HepG2 (cell line): ENCODE measurements around the gene LZTS2. TPM values are rescaled to one million over a fixed set of nuclear protein-coding genes. Genes with fewer than 3 reads are reported as not detected.

Experiments
- CENPX ChIP-seq: sonication (generic); formaldehyde crosslinking; IDR thresholded peaks from 2 replicates; pipeline ENCODE4 v1.9.0; 2021; ENCODE audit warnings: mild to moderate bottlenecking, missing genetic modification reagents, moderate library complexity
- FOSL1 ChIP-seq: sonication (generic); formaldehyde crosslinking; IDR thresholded peaks from 2 replicates; pipeline ENCODE4 v1.9.0; 2021; ENCODE audit warnings: missing genetic modification reagents, borderline replicate concordance
- HMG20A ChIP-seq: IDR thresholded peaks from 2 replicates; pipeline ENCODE4 v1.6.1; 2016; ENCODE audit warnings: borderline replicate concordance
- KMT2B ChIP-seq: IDR thresholded peaks from 2 replicates; pipeline ENCODE4 v1.6.1; 2016; ENCODE audit warnings: missing genetic modification reagents, missing compliant biosample characterization
- RNF2 ChIP-seq: fragments of 450-650 bp; conservative IDR thresholded peaks from 2 replicates; pipeline ENCODE4 v1.6.1; 2016; ENCODE audit warnings: low read depth
- STAG1 ChIP-seq: sonication (generic); formaldehyde crosslinking; IDR thresholded peaks from 2 replicates; pipeline ENCODE4 v1.4.0; 2020; ENCODE audit warnings: missing genetic modification reagents
- THAP11 ChIP-seq: IDR thresholded peaks from 2 replicates; pipeline ENCODE4 v1.6.1; 2016; ENCODE audit warnings: missing biosample characterization, missing genetic modification reagents
- ZEB1 ChIP-seq: IDR thresholded peaks from 2 replicates; pipeline ENCODE4 v1.6.1; 2012; ENCODE audit warnings: mild to moderate bottlenecking, low read depth, inconsistent platforms; ENCODE audit not compliant: insufficient replicate concordance
- ZFX ChIP-seq: sonication (generic); formaldehyde crosslinking; IDR thresholded peaks from 2 replicates; pipeline ENCODE4 v1.4.0; 2020; ENCODE audit warnings: mild to moderate bottlenecking, low read depth, missing genetic modification reagents, moderate library complexity
- ZNF232 ChIP-seq: sonication (generic); formaldehyde crosslinking; IDR thresholded peaks from 2 replicates; pipeline ENCODE4 v1.4.0; 2020; ENCODE audit warnings: missing genetic modification reagents, borderline replicate concordance
- ZNF234 ChIP-seq: sonication (generic); formaldehyde crosslinking; conservative IDR thresholded peaks from 2 replicates; pipeline ENCODE4 v1.5.1; 2020; ENCODE audit warnings: mild to moderate bottlenecking, missing genetic modification reagents
- ZNF484 ChIP-seq: sonication (generic); formaldehyde crosslinking; IDR thresholded peaks from 2 replicates; pipeline ENCODE4 v1.5.1; 2020; ENCODE audit warnings: mild to moderate bottlenecking, low read depth, missing genetic modification reagents, borderline replicate concordance
- ZNF781 ChIP-seq: sonication (generic); formaldehyde crosslinking; IDR thresholded peaks from 2 replicates; pipeline ENCODE4 v1.5.1; 2020; ENCODE audit warnings: borderline replicate concordance, mild to moderate bottlenecking, missing genetic modification reagents; ENCODE audit errors: not compliant biosample characterization
- polyA plus RNA-seq, 8 experiments: library from polyadenylated mRNA; depleted of rRNA in 3 of 8; stranded (reverse) in 7 of 8; unstranded in 1 of 8; fragments of >200 nt; fragmentation: Illumina TruSeq in 4 of 8; extraction: Trizol in 4 of 8; gene quantifications; 2 replicates each; pipeline versions ENCODE4 v1.2.1 to v1.2.3, GENCODE V29; 2011 to 2016; ENCODE audit warnings: low read depth in 4 of 8, missing spikeins in 1 of 8, mixed read lengths in 1 of 8; ENCODE audit not compliant: insufficient read depth in 1 of 8
- total RNA-seq, 5 experiments: library from RNA; depleted of rRNA; stranded (reverse); fragments of >200 nt; fragmentation: Illumina TruSeq; extraction: Trizol; gene quantifications; 2 replicates each; pipeline ENCODE4 v1.2.3, GENCODE V29; 2016; ENCODE audit warnings: low read depth in 1 of 5
- TF ChIP-seq, protein P1 (sequence below): sonication (generic); formaldehyde crosslinking; IDR thresholded peaks from 2 replicates; pipeline ENCODE4 v1.4.0; 2020; ENCODE audit warnings: mild to moderate bottlenecking, missing genetic modification reagents
- TF ChIP-seq, protein P2 (sequence below): sonication (generic); formaldehyde crosslinking; IDR thresholded peaks from 2 replicates; pipeline ENCODE4 v1.4.0; 2020; ENCODE audit warnings: mild to moderate bottlenecking, missing genetic modification reagents
- TF ChIP-seq, protein P3 (sequence below): sonication (generic); formaldehyde crosslinking; IDR thresholded peaks from 2 replicates; pipeline ENCODE4 v1.4.0; 2020; ENCODE audit warnings: missing genetic modification reagents
- TF ChIP-seq, protein P4 (sequence below): sonication (generic); formaldehyde crosslinking; IDR thresholded peaks from 2 replicates; pipeline ENCODE4 v1.5.1; 2020; ENCODE audit warnings: mild to moderate bottlenecking, missing genetic modification reagents, moderate library complexity
- TF ChIP-seq, protein P5 (sequence below): sonication (generic); formaldehyde crosslinking; IDR thresholded peaks from 2 replicates; pipeline ENCODE4 v1.4.0; 2020; ENCODE audit warnings: missing genetic modification reagents, borderline replicate concordance

Gene LZTS2
- total and polyA plus RNA-seq, 2 of the 13 experiments (the other 11 are each of a cell fraction or from before 2014, with no cell fraction given) = 43.6 to 65.6 TPM

DNA sequence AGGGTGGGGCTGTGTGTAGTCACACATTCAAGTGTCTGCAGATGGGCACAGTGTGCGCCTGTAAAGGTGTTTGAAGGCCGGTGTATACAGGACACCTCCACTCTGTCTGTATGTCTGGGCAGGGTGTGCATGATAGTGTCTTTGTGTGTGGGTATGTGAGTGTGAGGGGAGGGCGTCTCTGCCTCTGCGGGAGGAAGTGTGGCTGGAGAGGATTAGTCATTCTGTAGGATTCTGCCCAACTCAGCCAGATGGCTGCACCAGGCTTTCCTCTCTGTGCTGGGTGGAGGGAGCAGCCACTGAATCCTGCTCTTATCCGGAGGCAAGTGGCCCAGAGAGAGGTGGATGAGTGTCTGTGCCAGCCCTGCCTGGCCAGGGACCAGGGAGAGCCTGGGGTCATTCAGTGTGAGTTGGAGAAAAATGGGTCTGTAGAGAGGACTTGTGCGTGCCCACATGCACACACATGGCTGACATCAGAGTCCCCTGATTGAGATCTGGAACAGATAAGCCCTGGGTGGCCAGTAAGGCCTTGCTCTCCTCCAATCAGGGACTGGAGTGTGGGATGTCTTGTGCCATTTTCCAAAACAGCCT is 33.1 kb downstream of the LZTS2 start (continued):
- TF ChIP-seq CENPX (CRISPR knock-in tag) (no peak), ZEB1 (no peak), STAG1 (CRISPR knock-in tag) (no peak), ZNF234 (CRISPR knock-in tag) (0 out of 2 replicates have a peak, but pooled peaks have one; percentile 15), THAP11 (CRISPR knock-in tag) (no peak), ZFX (CRISPR knock-in tag) (no peak), ZNF484 (CRISPR knock-in tag) (no peak), ZNF232 (CRISPR knock-in tag) (peak; percentile 23; the same call in 1 of the 2 replicates), ZNF781 (CRISPR knock-in tag) (no peak), FOSL1 (CRISPR knock-in tag) (no peak), KMT2B (CRISPR knock-in tag) (no peak), RNF2 (no peak), HMG20A (CRISPR knock-in tag) (no peak)
- TF ChIP-seq, protein P1, sequence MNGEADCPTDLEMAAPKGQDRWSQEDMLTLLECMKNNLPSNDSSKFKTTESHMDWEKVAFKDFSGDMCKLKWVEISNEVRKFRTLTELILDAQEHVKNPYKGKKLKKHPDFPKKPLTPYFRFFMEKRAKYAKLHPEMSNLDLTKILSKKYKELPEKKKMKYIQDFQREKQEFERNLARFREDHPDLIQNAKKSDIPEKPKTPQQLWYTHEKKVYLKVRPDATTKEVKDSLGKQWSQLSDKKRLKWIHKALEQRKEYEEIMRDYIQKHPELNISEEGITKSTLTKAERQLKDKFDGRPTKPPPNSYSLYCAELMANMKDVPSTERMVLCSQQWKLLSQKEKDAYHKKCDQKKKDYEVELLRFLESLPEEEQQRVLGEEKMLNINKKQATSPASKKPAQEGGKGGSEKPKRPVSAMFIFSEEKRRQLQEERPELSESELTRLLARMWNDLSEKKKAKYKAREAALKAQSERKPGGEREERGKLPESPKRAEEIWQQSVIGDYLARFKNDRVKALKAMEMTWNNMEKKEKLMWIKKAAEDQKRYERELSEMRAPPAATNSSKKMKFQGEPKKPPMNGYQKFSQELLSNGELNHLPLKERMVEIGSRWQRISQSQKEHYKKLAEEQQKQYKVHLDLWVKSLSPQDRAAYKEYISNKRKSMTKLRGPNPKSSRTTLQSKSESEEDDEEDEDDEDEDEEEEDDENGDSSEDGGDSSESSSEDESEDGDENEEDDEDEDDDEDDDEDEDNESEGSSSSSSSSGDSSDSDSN (CRISPR knock-in tag) = no peak
- TF ChIP-seq, protein P2, sequence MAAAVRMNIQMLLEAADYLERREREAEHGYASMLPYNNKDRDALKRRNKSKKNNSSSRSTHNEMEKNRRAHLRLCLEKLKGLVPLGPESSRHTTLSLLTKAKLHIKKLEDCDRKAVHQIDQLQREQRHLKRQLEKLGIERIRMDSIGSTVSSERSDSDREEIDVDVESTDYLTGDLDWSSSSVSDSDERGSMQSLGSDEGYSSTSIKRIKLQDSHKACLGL (CRISPR knock-in tag) = no peak
- TF ChIP-seq, protein P3, sequence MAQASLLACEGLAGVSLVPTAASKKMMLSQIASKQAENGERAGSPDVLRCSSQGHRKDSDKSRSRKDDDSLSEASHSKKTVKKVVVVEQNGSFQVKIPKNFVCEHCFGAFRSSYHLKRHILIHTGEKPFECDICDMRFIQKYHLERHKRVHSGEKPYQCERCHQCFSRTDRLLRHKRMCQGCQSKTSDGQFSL (CRISPR knock-in tag) = no peak
- TF ChIP-seq, protein P4, sequence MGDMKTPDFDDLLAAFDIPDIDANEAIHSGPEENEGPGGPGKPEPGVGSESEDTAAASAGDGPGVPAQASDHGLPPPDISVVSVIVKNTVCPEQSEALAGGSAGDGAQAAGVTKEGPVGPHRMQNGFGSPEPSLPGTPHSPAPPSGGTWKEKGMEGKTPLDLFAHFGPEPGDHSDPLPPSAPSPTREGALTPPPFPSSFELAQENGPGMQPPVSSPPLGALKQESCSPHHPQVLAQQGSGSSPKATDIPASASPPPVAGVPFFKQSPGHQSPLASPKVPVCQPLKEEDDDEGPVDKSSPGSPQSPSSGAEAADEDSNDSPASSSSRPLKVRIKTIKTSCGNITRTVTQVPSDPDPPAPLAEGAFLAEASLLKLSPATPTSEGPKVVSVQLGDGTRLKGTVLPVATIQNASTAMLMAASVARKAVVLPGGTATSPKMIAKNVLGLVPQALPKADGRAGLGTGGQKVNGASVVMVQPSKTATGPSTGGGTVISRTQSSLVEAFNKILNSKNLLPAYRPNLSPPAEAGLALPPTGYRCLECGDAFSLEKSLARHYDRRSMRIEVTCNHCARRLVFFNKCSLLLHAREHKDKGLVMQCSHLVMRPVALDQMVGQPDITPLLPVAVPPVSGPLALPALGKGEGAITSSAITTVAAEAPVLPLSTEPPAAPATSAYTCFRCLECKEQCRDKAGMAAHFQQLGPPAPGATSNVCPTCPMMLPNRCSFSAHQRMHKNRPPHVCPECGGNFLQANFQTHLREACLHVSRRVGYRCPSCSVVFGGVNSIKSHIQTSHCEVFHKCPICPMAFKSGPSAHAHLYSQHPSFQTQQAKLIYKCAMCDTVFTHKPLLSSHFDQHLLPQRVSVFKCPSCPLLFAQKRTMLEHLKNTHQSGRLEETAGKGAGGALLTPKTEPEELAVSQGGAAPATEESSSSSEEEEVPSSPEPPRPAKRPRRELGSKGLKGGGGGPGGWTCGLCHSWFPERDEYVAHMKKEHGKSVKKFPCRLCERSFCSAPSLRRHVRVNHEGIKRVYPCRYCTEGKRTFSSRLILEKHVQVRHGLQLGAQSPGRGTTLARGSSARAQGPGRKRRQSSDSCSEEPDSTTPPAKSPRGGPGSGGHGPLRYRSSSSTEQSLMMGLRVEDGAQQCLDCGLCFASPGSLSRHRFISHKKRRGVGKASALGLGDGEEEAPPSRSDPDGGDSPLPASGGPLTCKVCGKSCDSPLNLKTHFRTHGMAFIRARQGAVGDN (CRISPR knock-in tag) = peak; percentile 3; the same call in 1 of the 2 replicates
- TF ChIP-seq, protein P5, sequence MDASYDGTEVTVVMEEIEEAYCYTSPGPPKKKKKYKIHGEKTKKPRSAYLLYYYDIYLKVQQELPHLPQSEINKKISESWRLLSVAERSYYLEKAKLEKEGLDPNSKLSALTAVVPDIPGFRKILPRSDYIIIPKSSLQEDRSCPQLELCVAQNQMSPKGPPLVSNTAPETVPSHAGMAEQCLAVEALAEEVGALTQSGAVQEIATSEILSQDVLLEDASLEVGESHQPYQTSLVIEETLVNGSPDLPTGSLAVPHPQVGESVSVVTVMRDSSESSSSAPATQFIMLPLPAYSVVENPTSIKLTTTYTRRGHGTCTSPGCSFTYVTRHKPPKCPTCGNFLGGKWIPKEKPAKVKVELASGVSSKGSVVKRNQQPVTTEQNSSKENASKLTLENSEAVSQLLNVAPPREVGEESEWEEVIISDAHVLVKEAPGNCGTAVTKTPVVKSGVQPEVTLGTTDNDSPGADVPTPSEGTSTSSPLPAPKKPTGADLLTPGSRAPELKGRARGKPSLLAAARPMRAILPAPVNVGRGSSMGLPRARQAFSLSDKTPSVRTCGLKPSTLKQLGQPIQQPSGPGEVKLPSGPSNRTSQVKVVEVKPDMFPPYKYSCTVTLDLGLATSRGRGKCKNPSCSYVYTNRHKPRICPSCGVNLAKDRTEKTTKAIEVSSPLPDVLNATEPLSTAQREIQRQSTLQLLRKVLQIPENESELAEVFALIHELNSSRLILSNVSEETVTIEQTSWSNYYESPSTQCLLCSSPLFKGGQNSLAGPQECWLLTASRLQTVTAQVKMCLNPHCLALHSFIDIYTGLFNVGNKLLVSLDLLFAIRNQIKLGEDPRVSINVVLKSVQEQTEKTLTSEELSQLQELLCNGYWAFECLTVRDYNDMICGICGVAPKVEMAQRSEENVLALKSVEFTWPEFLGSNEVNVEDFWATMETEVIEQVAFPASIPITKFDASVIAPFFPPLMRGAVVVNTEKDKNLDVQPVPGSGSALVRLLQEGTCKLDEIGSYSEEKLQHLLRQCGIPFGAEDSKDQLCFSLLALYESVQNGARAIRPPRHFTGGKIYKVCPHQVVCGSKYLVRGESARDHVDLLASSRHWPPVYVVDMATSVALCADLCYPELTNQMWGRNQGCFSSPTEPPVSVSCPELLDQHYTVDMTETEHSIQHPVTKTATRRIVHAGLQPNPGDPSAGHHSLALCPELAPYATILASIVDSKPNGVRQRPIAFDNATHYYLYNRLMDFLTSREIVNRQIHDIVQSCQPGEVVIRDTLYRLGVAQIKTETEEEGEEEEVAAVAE (CRISPR knock-in tag) = no peak
